GF-D8 (cell line): ENCODE data around the gene CCDC86.

ENCODE experiments used
- DNase-seq: peaks from one replicate; lab custom pipeline; 2025; lab: John Stamatoyannopoulos, UW

CCDC86 gene

DNA sequence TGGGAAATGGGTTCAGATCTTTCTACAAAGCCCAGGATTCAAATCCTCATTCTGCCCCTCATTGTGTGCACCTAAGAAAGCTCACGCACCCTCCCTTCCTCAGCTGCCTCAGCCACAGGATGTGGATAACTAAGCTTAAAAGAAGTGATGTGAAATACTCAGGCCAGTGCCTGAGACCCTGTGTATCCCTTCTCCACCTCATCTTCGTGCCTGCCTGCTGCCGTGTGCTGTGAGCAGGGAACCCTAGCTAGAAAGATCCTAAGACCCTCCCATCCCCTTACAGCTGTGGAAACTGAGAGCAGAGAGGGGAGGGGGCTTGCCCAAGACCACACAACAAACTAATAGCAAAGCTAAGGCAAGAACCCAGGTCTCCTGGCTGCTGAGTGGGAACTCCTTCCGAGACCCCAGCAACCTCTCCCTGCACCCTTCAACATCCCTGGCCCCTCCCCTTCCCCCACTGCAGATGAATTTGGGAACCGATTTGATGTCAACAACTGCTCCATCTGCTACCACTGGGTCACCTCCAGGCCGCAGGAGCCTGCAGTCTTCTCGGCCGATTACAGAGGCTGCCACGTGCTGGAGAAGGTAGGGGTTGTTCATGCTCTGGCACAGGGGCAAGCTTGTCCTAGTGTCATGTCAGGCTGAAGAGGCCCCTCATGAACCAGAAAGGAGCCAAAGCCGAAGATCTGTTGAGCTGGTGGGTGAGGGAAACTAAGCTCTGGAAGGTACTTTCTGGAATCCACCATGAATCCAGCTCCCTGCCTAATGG, 27.0 kb downstream of the CCDC86 start:
- DNase-seq = no peak

- no peak for DNase-seq
Observed at GRCh38 chr11:60869451-60869825, 27.5 kb downstream of the CCDC86 start.

DNA sequence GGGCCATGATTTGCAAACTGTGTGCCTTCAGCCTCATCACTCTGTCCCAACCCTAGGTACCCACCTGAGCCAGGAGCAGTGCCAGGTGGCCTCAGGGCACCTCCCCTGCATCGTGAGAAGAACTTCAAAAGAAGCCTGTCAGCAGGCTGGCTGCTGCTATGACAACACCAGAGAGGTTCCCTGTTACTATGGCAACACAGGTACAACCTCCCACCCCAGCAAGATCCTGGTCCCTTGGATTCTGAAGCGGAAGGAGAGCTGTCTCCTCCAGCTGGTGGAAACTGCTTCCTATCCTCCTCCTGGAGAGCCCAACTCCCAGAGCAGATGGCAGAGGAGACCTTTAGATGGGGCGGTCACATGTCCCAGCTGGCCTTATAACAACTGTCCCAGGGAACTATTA, 28.4 kb downstream of the CCDC86 start:
- no peak for DNase-seq

DNA sequence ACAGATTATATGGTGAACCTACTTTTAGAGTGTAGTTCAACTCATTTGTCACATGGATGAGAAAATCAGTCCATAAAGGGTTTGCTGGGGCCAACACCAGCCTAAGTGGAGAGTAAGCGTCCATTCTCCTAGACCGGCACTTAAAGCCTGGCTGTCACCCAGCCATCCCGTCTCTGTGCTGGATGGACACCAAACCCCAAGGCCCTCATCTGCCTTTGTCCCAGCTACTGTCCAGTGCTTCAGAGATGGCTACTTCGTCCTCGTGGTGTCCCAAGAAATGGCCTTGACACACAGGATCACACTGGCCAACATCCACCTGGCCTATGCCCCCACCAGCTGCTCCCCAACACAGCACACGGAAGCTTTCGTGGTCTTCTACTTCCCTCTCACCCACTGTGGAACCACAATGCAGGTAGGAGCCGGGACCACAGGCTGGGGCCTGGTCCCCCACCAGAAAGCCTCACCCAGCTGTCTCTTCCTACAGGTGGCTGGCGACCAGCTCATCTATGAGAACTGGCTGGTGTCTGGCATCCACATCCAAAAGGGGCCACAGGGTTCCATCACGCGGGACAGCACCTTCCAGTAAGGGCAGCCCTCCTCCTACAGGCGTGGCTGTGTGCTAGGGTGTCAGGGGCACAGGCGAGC, 28.9 kb downstream of the CCDC86 start:
- no peak for DNase-seq

DNA sequence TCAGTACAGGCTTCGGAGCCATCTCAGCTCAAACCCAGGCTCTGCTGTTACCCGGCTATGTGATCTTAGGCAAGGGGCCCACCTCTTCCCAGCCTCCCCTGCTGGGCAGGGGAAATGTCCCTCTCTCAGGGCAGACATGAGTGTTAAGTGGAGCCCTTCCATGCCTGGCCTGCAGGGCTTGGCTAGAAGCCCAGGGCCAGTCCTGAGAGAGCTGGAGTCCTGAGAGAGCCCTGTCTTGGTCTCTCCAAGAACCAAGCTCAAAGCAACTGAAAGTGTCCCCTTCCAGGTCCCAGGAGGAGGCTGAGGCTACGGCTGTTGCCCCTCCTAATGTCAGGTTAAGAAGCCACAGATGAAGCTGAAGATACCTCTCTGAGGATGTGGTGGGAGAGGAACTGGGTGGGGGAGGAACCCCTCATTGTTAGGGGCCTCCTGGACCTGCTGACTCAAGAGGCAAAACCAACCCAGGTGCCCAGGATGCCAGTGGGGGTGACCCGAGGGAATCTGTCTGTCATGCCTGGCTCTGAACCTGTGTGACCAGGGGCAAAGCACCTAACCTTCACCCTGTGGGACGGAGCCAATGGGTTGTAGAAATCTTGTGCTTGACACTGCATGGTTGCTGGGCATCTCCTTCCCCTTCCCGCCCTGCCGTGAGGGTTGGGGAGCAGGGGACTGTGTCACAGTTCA, 29.6 kb downstream of the CCDC86 start:
- no peak for DNase-seq

- peak; percentile 40 for DNase-seq
Observed at GRCh38 chr11:60872124-60872960, 30.4 kb downstream of the CCDC86 start.

GRCh38 chr11:60872961-60873524, 31.1 kb downstream of the CCDC86 start:
- DNase-seq = no peak

GRCh38 chr11:60873533-60873932, 31.6 kb downstream of the CCDC86 start:
- DNase-seq = no peak

GRCh38 chr11:60874421-60875365, 32.8 kb downstream of the CCDC86 start:
- DNase-seq = no peak

DNA sequence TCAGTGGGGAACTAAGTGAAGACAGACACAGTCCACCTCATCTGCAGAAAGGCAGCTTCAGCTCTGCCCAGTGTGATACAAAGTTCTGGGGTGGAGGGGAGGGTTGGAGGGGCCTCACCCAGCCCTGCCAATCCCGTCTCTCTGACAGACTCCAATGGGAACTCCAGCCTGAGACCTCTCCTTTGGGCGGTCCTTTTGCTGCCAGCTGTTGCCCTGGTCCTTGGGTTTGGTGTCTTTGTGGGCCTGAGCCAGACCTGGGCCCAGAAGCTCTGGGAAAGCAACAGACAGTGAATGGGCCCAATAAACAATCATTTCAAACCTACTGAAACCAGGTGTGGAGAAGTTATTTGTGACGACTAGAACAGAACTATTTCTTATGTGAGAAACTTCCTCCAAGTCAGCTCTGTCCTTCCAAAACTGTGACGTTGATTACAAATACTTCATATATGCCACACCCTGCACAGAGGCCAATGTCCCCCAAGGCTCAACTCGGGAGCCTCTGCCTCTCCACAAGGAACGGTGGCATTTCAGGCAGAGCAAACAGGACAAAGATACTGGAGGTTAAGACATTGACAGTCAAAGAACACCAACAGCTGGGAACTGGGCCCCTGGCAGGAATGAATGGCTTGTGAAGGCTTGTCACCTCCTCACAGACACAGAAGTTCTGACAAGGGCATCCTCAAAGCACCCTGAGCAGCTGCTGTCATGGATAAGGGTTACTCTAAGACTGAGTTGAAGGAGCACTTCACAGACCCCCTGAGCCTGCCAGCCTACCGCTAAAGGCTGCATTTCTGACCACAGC, 33.7 kb downstream of the CCDC86 start:
- DNase-seq = no peak

DNA sequence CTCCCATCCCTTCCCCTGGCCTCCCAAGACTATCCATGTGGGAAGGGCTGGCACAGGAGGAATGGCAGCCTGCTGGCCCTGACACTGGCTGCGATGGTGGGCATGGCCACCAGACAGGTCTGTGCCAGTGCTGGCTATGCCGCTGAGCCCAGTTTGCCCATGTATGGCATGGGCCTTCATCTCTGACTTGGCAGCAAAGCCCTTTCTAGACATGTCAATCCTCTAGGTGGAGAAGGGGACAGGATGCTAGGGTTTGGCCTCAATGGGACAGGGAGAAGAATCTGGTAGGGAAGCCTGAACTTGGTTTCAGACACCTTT, 34.2 kb downstream of the CCDC86 start:
- no peak for DNase-seq

GRCh38 chr11:60878245-60879101, 36.6 kb downstream of the CCDC86 start:
- DNase-seq = no peak

GRCh38 chr11:60879104-60879503, 37.2 kb downstream of the CCDC86 start:
- no peak for DNase-seq

DNA sequence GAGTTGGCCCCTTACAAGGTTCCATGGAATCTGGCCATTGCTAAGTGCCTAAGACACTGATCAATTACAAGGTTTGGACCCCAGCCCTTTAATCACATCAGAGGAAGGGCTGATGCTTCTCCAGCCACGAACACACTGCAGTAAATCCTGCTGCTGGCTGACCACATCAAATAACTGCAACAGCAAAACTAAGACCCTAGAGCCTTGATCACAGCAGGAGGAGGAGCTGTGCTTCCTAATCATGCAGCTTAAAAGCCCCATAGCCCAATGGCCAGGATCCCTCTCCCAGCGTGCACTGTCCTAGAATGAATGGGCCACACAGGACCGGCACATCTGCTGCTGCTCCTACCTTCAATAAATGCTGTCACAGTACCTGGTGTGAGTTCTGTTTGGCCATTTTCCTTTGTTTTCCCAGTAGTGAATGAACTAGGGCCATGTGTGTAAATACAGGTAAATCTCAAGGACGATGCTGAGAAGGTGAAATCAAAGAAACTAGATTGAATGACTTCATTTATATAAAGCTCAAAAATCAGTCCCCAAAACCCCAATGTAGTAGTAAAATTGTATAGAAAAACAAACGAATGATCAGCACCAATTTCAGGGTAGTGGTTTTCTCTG, 38.2 kb downstream of the CCDC86 start:
- DNase-seq = no peak

GRCh38 chr11:60880643-60881282, 38.9 kb downstream of the CCDC86 start:
- DNase-seq = no peak

- peak; percentile 32 for DNase-seq
Observed at GRCh38 chr11:60887556-60887955, 45.6 kb downstream of the CCDC86 start.

- no peak for DNase-seq
Observed at GRCh38 chr11:60889869-60890311, 48.0 kb downstream of the CCDC86 start.

- DNase-seq = no peak
Observed at GRCh38 chr11:60890696-60891095, 48.8 kb downstream of the CCDC86 start.
